GM18907 (cell line): ENCODE results near the gene SCTR.

Experiments
- ATAC-seq: cut with Tn5 transposase; IDR thresholded peaks from one replicate; pipeline ENCODE4 v1.9.1; 2021; ENCODE audit warnings: mild to moderate bottlenecking, moderate library complexity; ENCODE audit not compliant: unreplicated experiment

Gene SCTR

GRCh38 chr2:119488245-119489214 is 35.8 kb downstream of the SCTR start:
- ATAC-seq: no peak

GRCh38 chr2:119487434-119488244 is 36.6 kb downstream of the SCTR start:
- peak; percentile 94 for ATAC-seq

GRCh38 chr2:119486886-119487285 is 37.4 kb downstream of the SCTR start:
- no peak for ATAC-seq

- no peak for ATAC-seq
Measured at GRCh38 chr2:119486196-119486827, 38.0 kb downstream of the SCTR start.

GRCh38 chr2:119485336-119486110 is 38.8 kb downstream of the SCTR start:
- no peak for ATAC-seq

GRCh38 chr2:119484834-119485233 is 39.4 kb downstream of the SCTR start:
- ATAC-seq: no peak

GRCh38 chr2:119483896-119484718 is 40.2 kb downstream of the SCTR start:
- no peak for ATAC-seq

GRCh38 chr2:119483395-119483753 is 40.9 kb downstream of the SCTR start:
- no peak for ATAC-seq

GRCh38 chr2:119482481-119483394 is 41.5 kb downstream of the SCTR start:
- ATAC-seq: peak; percentile 28

- ATAC-seq: no peak
Measured at GRCh38 chr2:119481501-119482455, 42.5 kb downstream of the SCTR start.

GRCh38 chr2:119480718-119481142 is 43.6 kb downstream of the SCTR start:
- ATAC-seq: no peak

- ATAC-seq: no peak
Measured at GRCh38 chr2:119480184-119480583, 44.1 kb downstream of the SCTR start.

- ATAC-seq: no peak
Measured at GRCh38 chr2:119478978-119479295, 45.3 kb downstream of the SCTR start.

GRCh38 chr2:119478188-119478977 is 45.9 kb downstream of the SCTR start:
- ATAC-seq: no peak

GRCh38 chr2:119477113-119477505 is 47.2 kb downstream of the SCTR start:
- no peak for ATAC-seq

GRCh38 chr2:119476301-119477112 is 47.8 kb downstream of the SCTR start:
- peak; percentile 89 for ATAC-seq
